Measurements from ENCODE around the gene GPR157. TPM values are rescaled to one million over a fixed set of nuclear protein-coding genes. Genes with fewer than 3 reads are reported as not detected.

GPR157 gene
- total and polyA plus RNA-seq, 10 of the 15 experiments (the other 5 are each of a cell fraction or from before 2014, with no cell fraction given) = 0.66 to 15.9 (median 3.1) TPM

- no peak for TF ChIP-seq BMI1 (IDR thresholded peaks at IDR 0.05; ENCODE audit: borderline replicate concordance)
- no peak for TF ChIP-seq TBL1XR1 (IDR thresholded peaks at IDR 0.05; ENCODE audit: low read depth, low read length)
- TF ChIP-seq ZNF24 (IDR thresholded peaks at IDR 0.05) = no peak
- no peak for TF ChIP-seq CREM (IDR thresholded peaks at IDR 0.05; ENCODE audit: low read depth)
- TF ChIP-seq STAT3 (IDR thresholded peaks at IDR 0.05; ENCODE audit: low read depth, low read length) = no peak
- TF ChIP-seq SUZ12 (IDR thresholded peaks at IDR 0.05; ENCODE audit: unreplicated experiment) = no peak
- no peak for TF ChIP-seq BHLHE40 (IDR thresholded peaks at IDR 0.05; ENCODE audit: borderline replicate concordance in 1 of 2, low read depth in 2 of 2, low read length in 1 of 2)
- no peak for TF ChIP-seq CHD1 (IDR thresholded peaks at IDR 0.05; ENCODE audit: low read depth, low read length)
- no peak for TF ChIP-seq RELA (IDR thresholded peaks at IDR 0.05; ENCODE audit: borderline replicate concordance, partially characterized antibody)
- TF ChIP-seq ZNF592 (IDR thresholded peaks at IDR 0.05) = no peak
- no peak for TF ChIP-seq NBN (IDR thresholded peaks at IDR 0.05)
- no peak for TF ChIP-seq CHD4 (IDR thresholded peaks at IDR 0.05)
- TF ChIP-seq SMAD5 (IDR thresholded peaks at IDR 0.05; ENCODE audit: low read depth) = no peak
- no peak for TF ChIP-seq BCLAF1 (IDR thresholded peaks at IDR 0.05)
- no peak for TF ChIP-seq SUPT20H (IDR thresholded peaks at IDR 0.05; ENCODE audit: borderline replicate concordance, control insufficient read depth, low read depth, low read length)
- no peak for TF ChIP-seq EGR1 (IDR thresholded peaks at IDR 0.05; ENCODE audit: borderline replicate concordance in 1 of 2, low read depth in 2 of 2, low read length in 2 of 2)
- H3K27me3 ChIP-seq (replicated peaks in 1 of 2; ENCODE audit: control insufficient read depth in 2 of 2, insufficient read depth in 2 of 2, low read length in 1 of 2) = no peaks in the 10 kb centered on the region
- H3K4me3 ChIP-seq = no peak overlapping the region
- intact Hi-C loops (cut with micrococcal nuclease; ENCODE audit: unreplicated experiment) = no loop called here
- BruUV-seq (replicated peaks) = no TSS peak
- no peak for ATAC-seq
- no peak for DNase-seq (ENCODE audit: low read depth, low spot score)
- peaks cover 9% of the 10 kb centered on the region for H3K4me1 ChIP-seq (ENCODE audit: control insufficient read depth, insufficient read depth, low read length)
- RAD21 ChIA-PET (ENCODE audit: unreplicated experiment) = interaction anchor here (1.3 to 1.8 kb wide), 3 partner anchors 26 to 101 kb away, joined by 3 to 5 read pairs (median 4); no protein-coding TSS in a partner anchor
- H3K79me2 ChIP-seq (ENCODE audit: control insufficient read depth, insufficient read depth, low read length) = no peaks in the 10 kb centered on the region
- POLR2A ChIA-PET = no interaction called here
- no peaks in the 10 kb centered on the region; a peak in 1 of 4 replicates for H3K36me3 ChIP-seq (ENCODE audit: control insufficient read depth in 2 of 2, insufficient read depth in 2 of 2, low read length in 1 of 2)
- WGBS (ENCODE audit: insufficient coverage, insufficient replicate concordance, low lambda C conversion rate, missing lambda C conversion rate) = 70% methylated on average over 14 of the region's 14 CpGs
- CTCF ChIA-PET = interaction anchor here (0.9 to 4.4 kb wide), 2 partner anchors 101 to 247 kb away, joined by 3 to 13 read pairs; no protein-coding TSS in a partner anchor
- H4K20me1 ChIP-seq (ENCODE audit: control insufficient read depth, insufficient read depth) = no peaks in the 10 kb centered on the region
- in situ Hi-C loops (cut with MboI) = loop anchor here (10.0 kb wide), 1 partner anchor 191 kb away; no protein-coding TSS in a partner anchor
- no peak overlapping the region for H3K27ac ChIP-seq (ENCODE audit: control insufficient read depth, insufficient read depth)
- no peak overlapping the region for H3K9ac ChIP-seq (ENCODE audit: control insufficient read depth, insufficient read depth, low read length)
- no peak overlapping the region for H3K4me2 ChIP-seq (ENCODE audit: control insufficient read depth, insufficient read depth)
- no peak overlapping the region for H2AFZ ChIP-seq (ENCODE audit: control insufficient read depth, low read depth, low read length)
- SMC1A ChIA-PET (ENCODE audit: uncharacterized antibody, unreplicated experiment) = interaction anchor here (1.2 to 3.6 kb wide), 2 partner anchors 74 to 90 kb away, joined by 3 to 18 read pairs; no protein-coding TSS in a partner anchor
- no peak for FAIRE-seq
- H3K9me3 ChIP-seq (replicated peaks; ENCODE audit: control insufficient read depth, insufficient read depth, low read length) = no peaks in the 10 kb centered on the region
Measured at GRCh38 chr1:9106286-9106685, 22.6 kb downstream of the GPR157 start.
